ENCODE data around the gene RNF14.

DNA sequence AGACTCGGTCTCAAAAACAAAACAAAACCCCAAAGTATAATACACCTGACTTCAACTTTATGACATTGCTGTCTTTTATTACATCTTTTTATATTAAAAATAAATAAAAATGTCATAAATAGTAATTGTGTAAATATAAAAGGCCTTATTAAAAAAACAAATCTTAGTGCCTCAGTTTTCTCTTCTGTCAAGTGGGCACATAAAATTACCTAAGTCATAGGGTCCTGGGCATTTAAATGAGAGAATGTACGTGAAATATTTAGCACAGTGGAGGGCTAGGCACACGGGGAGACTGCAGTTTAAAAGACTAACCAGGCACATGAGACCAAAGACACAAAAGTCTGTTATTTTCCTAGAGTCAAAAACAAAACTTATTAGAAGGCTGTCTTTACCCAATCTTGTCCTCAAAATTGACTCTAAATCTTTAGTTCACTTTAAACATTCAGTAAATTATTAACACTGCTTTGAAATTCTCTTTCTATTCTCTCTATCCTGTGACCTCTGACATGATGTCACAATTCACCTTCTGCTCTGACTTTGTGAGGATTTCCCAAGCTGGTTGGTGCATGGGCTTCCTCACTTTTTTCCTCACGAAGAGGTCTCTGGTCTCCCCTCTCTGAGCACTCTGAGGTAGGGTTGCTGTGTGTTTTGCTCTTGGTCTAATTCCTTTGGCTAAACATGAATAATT lies 2.5 kb upstream of the RNF14 start:
- TF ChIP-seq REST (IDR thresholded peaks at IDR 0.05; ENCODE audit: low read depth) (no peak), TEAD4 (IDR thresholded peaks at IDR 0.05) (no peak), MAX (IDR thresholded peaks at IDR 0.05) (no peak), FOXM1 (IDR thresholded peaks at IDR 0.05; ENCODE audit: borderline replicate concordance, low read depth) (no peak), EP300 (IDR thresholded peaks at IDR 0.05; ENCODE audit: borderline replicate concordance) (no peak), CEBPB (IDR thresholded peaks at IDR 0.05) (no peak), RAD21 (IDR thresholded peaks at IDR 0.05; ENCODE audit: low read depth) (no peak), TAF1 (IDR thresholded peaks at IDR 0.05; ENCODE audit: low read depth) (no peak), EGR1 (IDR thresholded peaks at IDR 0.05) (no peak)
